Measurements from ENCODE around the gene HEPHL1.

DNA sequence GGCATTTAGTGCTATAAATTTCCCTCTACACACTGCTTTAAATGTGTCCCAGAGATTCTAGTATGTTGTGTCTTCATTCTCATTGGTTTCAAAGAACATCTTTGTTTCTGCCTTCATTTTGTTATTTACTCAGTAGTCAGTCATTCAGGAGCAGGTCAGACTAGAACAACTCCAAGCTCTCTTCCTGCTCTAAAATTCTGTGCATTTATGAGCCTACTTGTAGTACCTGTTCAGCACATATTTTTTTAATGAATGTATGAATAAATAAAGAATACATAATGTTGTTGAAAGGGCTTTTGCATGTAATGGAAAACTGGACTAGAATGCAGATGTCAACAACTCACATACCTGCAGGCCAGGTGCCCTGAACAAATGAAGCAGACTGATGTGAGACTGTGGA is 13.7 kb upstream of the HEPHL1 start:
- TF ChIP-seq, protein P1, sequence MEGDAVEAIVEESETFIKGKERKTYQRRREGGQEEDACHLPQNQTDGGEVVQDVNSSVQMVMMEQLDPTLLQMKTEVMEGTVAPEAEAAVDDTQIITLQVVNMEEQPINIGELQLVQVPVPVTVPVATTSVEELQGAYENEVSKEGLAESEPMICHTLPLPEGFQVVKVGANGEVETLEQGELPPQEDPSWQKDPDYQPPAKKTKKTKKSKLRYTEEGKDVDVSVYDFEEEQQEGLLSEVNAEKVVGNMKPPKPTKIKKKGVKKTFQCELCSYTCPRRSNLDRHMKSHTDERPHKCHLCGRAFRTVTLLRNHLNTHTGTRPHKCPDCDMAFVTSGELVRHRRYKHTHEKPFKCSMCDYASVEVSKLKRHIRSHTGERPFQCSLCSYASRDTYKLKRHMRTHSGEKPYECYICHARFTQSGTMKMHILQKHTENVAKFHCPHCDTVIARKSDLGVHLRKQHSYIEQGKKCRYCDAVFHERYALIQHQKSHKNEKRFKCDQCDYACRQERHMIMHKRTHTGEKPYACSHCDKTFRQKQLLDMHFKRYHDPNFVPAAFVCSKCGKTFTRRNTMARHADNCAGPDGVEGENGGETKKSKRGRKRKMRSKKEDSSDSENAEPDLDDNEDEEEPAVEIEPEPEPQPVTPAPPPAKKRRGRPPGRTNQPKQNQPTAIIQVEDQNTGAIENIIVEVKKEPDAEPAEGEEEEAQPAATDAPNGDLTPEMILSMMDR (IDR thresholded peaks at IDR 0.05): no peak
- no peak for TF ChIP-seq EZH2 (IDR thresholded peaks at IDR 0.05; ENCODE audit: borderline replicate concordance, insufficient read depth, low read depth, low read length, poor library complexity, severe bottlenecking)

All from B cell (primary cell).